D721Med (cell line): ENCODE data around the gene LRP1B.

Experiments used
- DNase-seq: peaks from one replicate; pipeline ENCODE4 v3.0.0; 2011; ENCODE audit warnings: low spot score; ENCODE audit not compliant: insufficient read length
- FAIRE-seq: peaks from 2 replicates; lab custom pipeline; 2011; peaks lifted over from hg19 to GRCh38; lab: Jason Lieb, UNC
- TF ChIP-seq, protein P1 (sequence below): IDR thresholded peaks from 2 replicates; pipeline ENCODE4 v1.5.1; 2012; ENCODE audit warnings: mild to moderate bottlenecking, control low read depth; ENCODE audit not compliant: insufficient read depth; ENCODE audit errors: missing control alignments

LRP1B gene

DNA sequence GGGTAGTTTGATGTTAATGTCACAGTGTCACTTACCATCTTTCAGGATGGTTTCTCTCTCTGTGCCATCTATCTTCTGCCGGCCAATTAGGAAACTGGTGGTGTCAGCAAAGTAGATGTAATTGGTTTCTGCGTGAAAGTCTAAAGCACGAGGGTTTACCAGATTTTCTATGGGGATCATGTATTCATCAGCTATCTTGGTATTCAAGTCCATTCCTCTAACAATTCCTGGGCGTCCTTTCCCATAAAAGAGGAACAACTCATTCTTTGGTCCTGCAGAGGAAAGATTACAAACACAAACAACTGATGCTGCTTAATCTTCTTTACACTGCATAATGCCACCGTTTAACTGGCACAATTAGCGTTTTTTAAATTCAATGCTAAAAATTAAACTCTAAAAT, 1081.9 kb downstream of the LRP1B start:
- DNase-seq: no peak
- TF ChIP-seq, protein P1, sequence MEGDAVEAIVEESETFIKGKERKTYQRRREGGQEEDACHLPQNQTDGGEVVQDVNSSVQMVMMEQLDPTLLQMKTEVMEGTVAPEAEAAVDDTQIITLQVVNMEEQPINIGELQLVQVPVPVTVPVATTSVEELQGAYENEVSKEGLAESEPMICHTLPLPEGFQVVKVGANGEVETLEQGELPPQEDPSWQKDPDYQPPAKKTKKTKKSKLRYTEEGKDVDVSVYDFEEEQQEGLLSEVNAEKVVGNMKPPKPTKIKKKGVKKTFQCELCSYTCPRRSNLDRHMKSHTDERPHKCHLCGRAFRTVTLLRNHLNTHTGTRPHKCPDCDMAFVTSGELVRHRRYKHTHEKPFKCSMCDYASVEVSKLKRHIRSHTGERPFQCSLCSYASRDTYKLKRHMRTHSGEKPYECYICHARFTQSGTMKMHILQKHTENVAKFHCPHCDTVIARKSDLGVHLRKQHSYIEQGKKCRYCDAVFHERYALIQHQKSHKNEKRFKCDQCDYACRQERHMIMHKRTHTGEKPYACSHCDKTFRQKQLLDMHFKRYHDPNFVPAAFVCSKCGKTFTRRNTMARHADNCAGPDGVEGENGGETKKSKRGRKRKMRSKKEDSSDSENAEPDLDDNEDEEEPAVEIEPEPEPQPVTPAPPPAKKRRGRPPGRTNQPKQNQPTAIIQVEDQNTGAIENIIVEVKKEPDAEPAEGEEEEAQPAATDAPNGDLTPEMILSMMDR: no peak
- FAIRE-seq: no peak

DNA sequence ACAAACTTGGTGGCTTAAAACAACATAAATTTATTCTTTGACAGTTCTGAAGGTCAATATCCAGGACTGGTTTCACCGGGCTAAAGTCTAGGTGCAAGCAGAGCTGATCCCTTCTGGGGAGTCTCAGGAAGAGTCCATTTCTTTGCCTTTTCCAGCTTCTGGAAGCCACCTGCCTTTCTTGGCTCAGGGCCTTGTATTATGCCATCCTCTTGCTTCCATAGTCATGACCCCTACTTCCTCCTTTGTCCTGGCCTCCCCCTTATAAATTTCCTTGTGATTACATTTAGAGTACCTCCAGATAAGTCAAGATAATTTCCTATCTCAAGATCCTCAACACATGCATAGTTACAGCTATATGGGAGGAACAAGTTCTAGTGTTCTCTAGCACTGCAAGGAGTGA, 1089.5 kb downstream of the LRP1B start:
- TF ChIP-seq, protein P1: no peak
- DNase-seq: no peak
- FAIRE-seq: no peak

DNA sequence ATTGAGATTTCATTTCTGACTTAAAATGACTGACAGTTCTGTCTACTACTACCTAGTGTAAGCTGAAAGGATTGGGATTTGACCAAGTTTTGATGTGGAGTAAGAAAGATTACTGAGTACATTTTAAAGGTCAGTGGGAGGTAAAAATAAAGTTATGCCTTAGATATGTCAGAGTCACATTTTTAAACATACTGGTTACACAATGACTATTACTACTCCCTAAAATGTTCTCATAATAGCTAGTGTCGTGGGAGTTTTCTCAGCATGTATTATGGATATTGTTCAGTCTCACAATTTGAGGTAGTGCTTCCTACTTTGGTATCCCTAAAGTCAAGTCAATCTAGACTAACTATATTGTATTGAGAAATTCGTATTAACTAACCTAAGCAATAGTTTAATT, 1092.5 kb downstream of the LRP1B start:
- FAIRE-seq (no peak), DNase-seq (no peak)
- TF ChIP-seq, protein P1: no peak

DNA sequence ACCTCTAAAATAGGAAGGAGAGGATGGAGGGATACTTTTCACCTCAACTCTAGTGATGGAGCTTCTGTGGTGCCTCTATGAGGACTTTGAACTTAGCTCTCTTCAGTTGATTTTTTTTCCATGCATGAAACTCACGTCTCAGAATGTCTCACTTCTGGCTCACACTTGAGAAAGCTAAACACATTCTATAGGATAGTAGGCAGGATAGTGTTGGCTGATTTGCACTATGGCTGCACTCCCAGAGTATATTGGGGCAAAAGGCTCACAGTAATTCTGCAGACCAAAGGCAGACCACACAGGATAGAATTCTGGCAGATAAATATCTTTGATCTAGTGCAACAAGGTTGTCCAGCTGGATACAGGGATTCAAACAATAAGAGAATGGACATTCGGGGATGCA, 1093.5 kb downstream of the LRP1B start:
- FAIRE-seq (no peak), DNase-seq (no peak)
- TF ChIP-seq, protein P1: no peak

DNA sequence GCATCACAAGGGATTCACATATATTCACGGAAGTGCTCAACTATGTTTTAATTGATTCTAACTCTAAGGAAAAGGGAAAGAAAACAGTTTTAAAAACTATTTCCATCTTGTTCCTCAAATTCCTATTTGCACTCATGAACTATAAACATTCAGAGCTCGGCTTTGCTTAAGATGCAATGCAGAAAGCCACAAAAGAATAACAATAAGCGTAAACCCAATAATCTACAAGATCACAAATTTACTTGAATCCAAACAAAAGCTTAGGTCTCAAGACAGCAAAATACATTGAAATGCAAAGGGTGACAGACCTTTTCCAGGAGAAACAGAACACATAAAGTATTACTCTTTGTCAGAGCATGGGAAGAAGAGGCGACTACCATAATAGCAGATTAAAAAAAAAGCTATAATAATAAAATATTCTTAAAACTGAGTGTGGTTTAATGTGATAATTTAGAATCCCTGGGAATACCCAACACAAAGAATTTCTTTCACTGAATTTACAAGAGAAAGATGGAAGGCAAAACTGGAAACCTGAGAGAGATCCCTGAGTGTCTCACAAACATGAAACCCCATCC, 1094.9 kb downstream of the LRP1B start:
- FAIRE-seq (no peak), DNase-seq (no peak)
- TF ChIP-seq, protein P1: no peak

DNA sequence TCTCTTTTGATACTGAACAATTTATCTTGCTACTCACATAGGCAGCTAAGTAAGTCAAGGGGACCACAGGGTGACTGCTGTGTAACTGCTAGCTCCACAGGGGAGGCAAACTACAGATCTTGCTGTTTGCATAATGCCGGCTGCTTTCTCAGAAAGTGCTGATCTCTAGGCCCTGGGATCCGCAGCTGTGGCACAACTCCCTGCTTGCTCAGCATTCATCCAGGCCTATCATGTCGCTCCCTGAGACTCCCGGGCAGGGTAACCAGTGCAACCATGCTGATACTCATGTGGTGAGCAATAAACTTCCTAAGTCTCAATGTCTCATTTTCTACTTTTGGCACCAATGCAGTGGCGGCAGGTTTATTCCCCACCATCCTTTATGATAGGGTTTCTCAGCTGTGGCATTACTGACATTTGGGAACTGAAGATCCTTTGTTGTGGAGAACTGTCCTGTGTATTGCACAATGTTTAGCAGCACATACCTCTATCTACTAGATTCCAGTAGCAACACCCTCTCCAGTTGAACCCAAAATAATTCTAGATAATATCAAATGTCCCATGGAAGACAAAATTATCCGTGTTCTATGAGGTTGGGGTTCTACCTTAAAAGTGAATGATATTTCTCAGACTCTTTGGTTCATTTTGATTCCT, 1101.3 kb downstream of the LRP1B start:
- TF ChIP-seq, protein P1: no peak
- no peak for DNase-seq
- no peak for FAIRE-seq

DNA sequence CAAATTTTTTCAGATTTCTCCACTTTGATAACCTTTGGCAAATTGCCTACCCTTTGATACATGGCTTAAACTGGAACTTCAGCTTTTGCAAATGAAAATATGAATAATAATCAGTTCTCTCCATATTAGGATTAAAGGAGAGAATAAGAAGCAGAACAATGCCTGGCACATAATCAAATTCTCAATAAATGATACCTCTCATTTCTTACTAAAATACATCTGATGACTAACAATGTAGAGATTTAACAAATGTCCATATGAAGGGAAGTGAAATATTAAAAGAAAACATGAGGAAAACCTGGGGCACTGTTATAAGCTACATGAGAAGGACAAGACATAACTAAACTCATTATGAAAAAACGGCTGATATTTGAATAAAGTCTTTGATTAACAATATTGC, 1103.6 kb downstream of the LRP1B start:
- no peak for FAIRE-seq
- TF ChIP-seq, protein P1: no peak
- DNase-seq: no peak
